GM12878 (cell line): ENCODE data around the gene DUSP18. TPM values are rescaled to one million over a fixed set of nuclear protein-coding genes. Genes with fewer than 3 reads are reported as not detected.

Source experiments
- BACH1 ChIP-seq: fragments of 450-650 bp; IDR thresholded peaks from 2 replicates; pipeline ENCODE4 v1.6.1; 2017; ENCODE audit warnings: mild to moderate bottlenecking, borderline replicate concordance
- CHD1 ChIP-seq: IDR thresholded peaks from 2 replicates; pipeline ENCODE4 v1.6.1; 2012; ENCODE audit warnings: low read depth, low read length, improper control_type of control experiment
- CREB1 ChIP-seq: IDR thresholded peaks from 2 replicates; pipeline ENCODE4 v1.6.1; 2012; ENCODE audit warnings: low read depth, mild to moderate bottlenecking, inconsistent platforms
- CREM ChIP-seq: IDR thresholded peaks from 2 replicates; pipeline ENCODE4 v1.6.1; 2014; ENCODE audit warnings: antibody characterized with exemption, low read depth
- HCFC1 ChIP-seq: fragments of 150-350 bp; IDR thresholded peaks from 2 replicates; pipeline ENCODE4 v1.6.1; 2014; ENCODE audit warnings: low read length
- IKZF1 ChIP-seq: fragments of 450-650 bp; conservative IDR thresholded peaks from 2 replicates; pipeline ENCODE4 v1.6.1; 2017; ENCODE audit warnings: antibody characterized with exemption, mild to moderate bottlenecking
- IKZF2 ChIP-seq, 2 experiments: fragments of 450-650 bp; IDR thresholded peaks; 2 replicates each; pipeline ENCODE4 v1.6.1; 2017; ENCODE audit warnings: mild to moderate bottlenecking in 2 of 2, moderate library complexity in 2 of 2
- JUNB ChIP-seq: IDR thresholded peaks from 2 replicates; pipeline ENCODE4 v1.6.1; 2016; ENCODE audit warnings: antibody characterized with exemption, mild to moderate bottlenecking
- KLF5 ChIP-seq: fragments of 450-650 bp; IDR thresholded peaks from 2 replicates; pipeline ENCODE4 v1.6.1; 2014; ENCODE audit warnings: mild to moderate bottlenecking; ENCODE audit not compliant: partially characterized antibody
- MEF2B ChIP-seq: fragments of 450-650 bp; IDR thresholded peaks from 2 replicates; pipeline ENCODE4 v1.6.1; 2018; ENCODE audit warnings: mild to moderate bottlenecking, moderate library complexity; ENCODE audit not compliant: partially characterized antibody, poor library complexity, severe bottlenecking
- NBN ChIP-seq: fragments of 450-650 bp; IDR thresholded peaks from 2 replicates; pipeline ENCODE4 v1.6.1; 2016
- RAD51 ChIP-seq: fragments of 450-650 bp; IDR thresholded peaks from 2 replicates; pipeline ENCODE4 v1.6.1; 2016; ENCODE audit warnings: moderate library complexity, mild to moderate bottlenecking, inconsistent platforms
- SMAD1 ChIP-seq: fragments of 450-650 bp; IDR thresholded peaks from 2 replicates; pipeline ENCODE4 v1.6.1; 2018; ENCODE audit warnings: mild to moderate bottlenecking, low read depth; ENCODE audit not compliant: partially characterized antibody
- ZNF274 ChIP-seq: IDR thresholded peaks from one replicate; pipeline ENCODE4 v1.8.0; 2011; ENCODE audit not compliant: insufficient read length, insufficient read depth
- polyA plus RNA-seq, 11 experiments: library from polyadenylated mRNA; depleted of rRNA in 4 of 11; unstranded in 6 of 11; stranded (reverse) in 5 of 11; fragments of >200 nt; fragmentation: Nextera tagmentation in 4 of 11; fragmentation: Illumina TruSeq in 1 of 11; extraction: Ambion mirVana in 4 of 11; extraction: Trizol in 1 of 11; gene quantifications; 1 replicate in 1 of 11; 2 replicates in 10 of 11; pipeline versions ENCODE4 v1.2.1 to v1.2.3, GENCODE V29; 2011 to 2016; ENCODE audit warnings: inconsistent platforms in 2 of 11, missing spikeins in 2 of 11, low read depth in 1 of 11
- total RNA-seq, 4 experiments: library from RNA; depleted of rRNA in 3 of 4; stranded (reverse); fragments of >200 nt in 3 of 4; fragmentation: Illumina TruSeq in 1 of 4; extraction: Trizol in 1 of 4; gene quantifications; 2 replicates each; pipeline versions ENCODE4 v1.2.1 to v1.2.3, GENCODE V29; 2013 to 2021
- TF ChIP-seq, protein P1 (sequence below): fragments of 450-650 bp; formaldehyde crosslinking; IDR thresholded peaks from 2 replicates; pipeline ENCODE4 v1.5.0; 2022; ENCODE audit warnings: mild to moderate bottlenecking, missing genetic modification characterization
- TF ChIP-seq, protein P2 (sequence below): fragments of 150-350 bp; IDR thresholded peaks from 2 replicates; pipeline ENCODE4 v1.6.1; 2016; ENCODE audit warnings: low read depth, low read length
- TF ChIP-seq, protein P3 (sequence below): fragments of 450-650 bp; conservative IDR thresholded peaks from 2 replicates; pipeline ENCODE4 v1.6.1; 2017; ENCODE audit warnings: mild to moderate bottlenecking, moderate library complexity
- TF ChIP-seq, protein P4 (sequence below): fragments of 450-650 bp; IDR thresholded peaks from 2 replicates; pipeline ENCODE4 v1.6.1; 2017; ENCODE audit warnings: low read depth, mild to moderate bottlenecking, moderate library complexity
- TF ChIP-seq, protein P5 (sequence below): fragments of 450-650 bp; IDR thresholded peaks from 2 replicates; pipeline ENCODE4 v1.6.1; 2016; ENCODE audit warnings: mild to moderate bottlenecking

The DUSP18 gene
- total and polyA plus RNA-seq, 10 of the 15 experiments (the other 5 are each of a cell fraction or from before 2014, with no cell fraction given), result 1.9 to 11.9 (median 7.7) TPM

DNA sequence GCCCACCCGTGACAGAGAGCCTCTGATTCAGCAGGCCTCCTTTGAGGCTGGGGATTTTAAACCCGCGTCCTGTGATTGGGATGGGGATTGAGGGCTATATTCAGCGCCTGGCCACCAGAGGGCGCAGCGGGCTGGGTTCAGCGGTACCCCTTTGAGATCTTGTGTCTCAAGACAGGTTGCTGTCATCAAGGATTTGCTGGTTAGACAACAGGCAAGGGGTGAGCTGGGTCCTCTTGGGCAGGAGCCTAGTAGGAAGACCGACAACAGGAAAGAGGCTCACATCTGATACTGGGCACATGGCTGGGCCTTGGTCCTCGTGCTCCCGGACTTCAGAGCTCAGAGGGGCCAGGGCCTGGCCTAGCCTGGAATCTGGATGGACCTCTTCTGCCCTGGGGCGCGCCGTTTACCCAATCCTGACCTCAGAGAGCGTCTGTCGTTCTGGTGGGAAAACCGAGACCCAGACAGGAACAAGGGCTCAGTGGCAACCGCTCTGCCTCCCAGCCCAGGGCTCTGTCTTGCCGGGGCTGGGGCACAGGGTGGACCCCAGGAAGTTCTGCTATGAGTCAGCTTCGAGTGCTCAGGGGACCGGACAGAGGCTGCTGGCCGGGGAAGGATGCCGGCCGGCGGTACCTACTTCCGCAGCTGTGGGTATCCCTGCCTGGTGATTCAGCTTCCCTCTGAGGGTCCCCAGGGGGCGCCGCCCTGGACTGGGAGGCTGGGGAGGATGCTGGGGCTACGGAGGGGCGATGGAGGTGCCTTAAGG is 33.0 kb downstream of the DUSP18 start (continued):
- TF ChIP-seq, protein P1, sequence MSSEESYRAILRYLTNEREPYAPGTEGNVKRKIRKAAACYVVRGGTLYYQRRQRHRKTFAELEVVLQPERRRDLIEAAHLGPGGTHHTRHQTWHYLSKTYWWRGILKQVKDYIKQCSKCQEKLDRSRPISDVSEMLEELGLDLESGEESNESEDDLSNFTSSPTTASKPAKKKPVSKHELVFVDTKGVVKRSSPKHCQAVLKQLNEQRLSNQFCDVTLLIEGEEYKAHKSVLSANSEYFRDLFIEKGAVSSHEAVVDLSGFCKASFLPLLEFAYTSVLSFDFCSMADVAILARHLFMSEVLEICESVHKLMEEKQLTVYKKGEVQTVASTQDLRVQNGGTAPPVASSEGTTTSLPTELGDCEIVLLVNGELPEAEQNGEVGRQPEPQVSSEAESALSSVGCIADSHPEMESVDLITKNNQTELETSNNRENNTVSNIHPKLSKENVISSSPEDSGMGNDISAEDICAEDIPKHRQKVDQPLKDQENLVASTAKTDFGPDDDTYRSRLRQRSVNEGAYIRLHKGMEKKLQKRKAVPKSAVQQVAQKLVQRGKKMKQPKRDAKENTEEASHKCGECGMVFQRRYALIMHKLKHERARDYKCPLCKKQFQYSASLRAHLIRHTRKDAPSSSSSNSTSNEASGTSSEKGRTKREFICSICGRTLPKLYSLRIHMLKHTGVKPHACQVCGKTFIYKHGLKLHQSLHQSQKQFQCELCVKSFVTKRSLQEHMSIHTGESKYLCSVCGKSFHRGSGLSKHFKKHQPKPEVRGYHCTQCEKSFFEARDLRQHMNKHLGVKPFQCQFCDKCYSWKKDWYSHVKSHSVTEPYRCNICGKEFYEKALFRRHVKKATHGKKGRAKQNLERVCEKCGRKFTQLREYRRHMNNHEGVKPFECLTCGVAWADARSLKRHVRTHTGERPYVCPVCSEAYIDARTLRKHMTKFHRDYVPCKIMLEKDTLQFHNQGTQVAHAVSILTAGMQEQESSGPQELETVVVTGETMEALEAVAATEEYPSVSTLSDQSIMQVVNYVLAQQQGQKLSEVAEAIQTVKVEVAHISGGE (CRISPR knock-in tag), result no peak
- TF ChIP-seq NBN (peak; percentile 48; the same call in 1 of the 2 replicates), MEF2B (peak; percentile 54), CREB1 (no peak; the same call in 1 of the 2 replicates), CHD1 (no peak), KLF5 (no peak), IKZF2 (IDR thresholded peaks at IDR 0.05) (peak; percentile 52; a peak in 2 of 4 replicates), IKZF1 (peak; percentile 77), CREM (0 out of 2 replicates have a peak, but pooled peaks have one; percentile 4), BACH1 (no peak), SMAD1 (no peak), HCFC1 (0 out of 2 replicates have a peak, but pooled peaks have one; percentile 25), RAD51 (no peak), JUNB (peak; percentile 50; the same call in 1 of the 2 replicates), ZNF274 (no peak)
- TF ChIP-seq, protein P2, sequence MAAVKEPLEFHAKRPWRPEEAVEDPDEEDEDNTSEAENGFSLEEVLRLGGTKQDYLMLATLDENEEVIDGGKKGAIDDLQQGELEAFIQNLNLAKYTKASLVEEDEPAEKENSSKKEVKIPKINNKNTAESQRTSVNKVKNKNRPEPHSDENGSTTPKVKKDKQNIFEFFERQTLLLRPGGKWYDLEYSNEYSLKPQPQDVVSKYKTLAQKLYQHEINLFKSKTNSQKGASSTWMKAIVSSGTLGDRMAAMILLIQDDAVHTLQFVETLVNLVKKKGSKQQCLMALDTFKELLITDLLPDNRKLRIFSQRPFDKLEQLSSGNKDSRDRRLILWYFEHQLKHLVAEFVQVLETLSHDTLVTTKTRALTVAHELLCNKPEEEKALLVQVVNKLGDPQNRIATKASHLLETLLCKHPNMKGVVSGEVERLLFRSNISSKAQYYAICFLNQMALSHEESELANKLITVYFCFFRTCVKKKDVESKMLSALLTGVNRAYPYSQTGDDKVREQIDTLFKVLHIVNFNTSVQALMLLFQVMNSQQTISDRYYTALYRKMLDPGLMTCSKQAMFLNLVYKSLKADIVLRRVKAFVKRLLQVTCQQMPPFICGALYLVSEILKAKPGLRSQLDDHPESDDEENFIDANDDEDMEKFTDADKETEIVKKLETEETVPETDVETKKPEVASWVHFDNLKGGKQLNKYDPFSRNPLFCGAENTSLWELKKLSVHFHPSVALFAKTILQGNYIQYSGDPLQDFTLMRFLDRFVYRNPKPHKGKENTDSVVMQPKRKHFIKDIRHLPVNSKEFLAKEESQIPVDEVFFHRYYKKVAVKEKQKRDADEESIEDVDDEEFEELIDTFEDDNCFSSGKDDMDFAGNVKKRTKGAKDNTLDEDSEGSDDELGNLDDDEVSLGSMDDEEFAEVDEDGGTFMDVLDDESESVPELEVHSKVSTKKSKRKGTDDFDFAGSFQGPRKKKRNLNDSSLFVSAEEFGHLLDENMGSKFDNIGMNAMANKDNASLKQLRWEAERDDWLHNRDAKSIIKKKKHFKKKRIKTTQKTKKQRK, result no peak
- TF ChIP-seq, protein P3, sequence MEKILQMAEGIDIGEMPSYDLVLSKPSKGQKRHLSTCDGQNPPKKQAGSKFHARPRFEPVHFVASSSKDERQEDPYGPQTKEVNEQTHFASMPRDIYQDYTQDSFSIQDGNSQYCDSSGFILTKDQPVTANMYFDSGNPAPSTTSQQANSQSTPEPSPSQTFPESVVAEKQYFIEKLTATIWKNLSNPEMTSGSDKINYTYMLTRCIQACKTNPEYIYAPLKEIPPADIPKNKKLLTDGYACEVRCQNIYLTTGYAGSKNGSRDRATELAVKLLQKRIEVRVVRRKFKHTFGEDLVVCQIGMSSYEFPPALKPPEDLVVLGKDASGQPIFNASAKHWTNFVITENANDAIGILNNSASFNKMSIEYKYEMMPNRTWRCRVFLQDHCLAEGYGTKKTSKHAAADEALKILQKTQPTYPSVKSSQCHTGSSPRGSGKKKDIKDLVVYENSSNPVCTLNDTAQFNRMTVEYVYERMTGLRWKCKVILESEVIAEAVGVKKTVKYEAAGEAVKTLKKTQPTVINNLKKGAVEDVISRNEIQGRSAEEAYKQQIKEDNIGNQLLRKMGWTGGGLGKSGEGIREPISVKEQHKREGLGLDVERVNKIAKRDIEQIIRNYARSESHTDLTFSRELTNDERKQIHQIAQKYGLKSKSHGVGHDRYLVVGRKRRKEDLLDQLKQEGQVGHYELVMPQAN, result no peak
- TF ChIP-seq, protein P4, sequence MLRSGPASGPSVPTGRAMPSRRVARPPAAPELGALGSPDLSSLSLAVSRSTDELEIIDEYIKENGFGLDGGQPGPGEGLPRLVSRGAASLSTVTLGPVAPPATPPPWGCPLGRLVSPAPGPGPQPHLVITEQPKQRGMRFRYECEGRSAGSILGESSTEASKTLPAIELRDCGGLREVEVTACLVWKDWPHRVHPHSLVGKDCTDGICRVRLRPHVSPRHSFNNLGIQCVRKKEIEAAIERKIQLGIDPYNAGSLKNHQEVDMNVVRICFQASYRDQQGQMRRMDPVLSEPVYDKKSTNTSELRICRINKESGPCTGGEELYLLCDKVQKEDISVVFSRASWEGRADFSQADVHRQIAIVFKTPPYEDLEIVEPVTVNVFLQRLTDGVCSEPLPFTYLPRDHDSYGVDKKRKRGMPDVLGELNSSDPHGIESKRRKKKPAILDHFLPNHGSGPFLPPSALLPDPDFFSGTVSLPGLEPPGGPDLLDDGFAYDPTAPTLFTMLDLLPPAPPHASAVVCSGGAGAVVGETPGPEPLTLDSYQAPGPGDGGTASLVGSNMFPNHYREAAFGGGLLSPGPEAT, result peak; percentile 39; the same call in 1 of the 2 replicates
- TF ChIP-seq, protein P5, sequence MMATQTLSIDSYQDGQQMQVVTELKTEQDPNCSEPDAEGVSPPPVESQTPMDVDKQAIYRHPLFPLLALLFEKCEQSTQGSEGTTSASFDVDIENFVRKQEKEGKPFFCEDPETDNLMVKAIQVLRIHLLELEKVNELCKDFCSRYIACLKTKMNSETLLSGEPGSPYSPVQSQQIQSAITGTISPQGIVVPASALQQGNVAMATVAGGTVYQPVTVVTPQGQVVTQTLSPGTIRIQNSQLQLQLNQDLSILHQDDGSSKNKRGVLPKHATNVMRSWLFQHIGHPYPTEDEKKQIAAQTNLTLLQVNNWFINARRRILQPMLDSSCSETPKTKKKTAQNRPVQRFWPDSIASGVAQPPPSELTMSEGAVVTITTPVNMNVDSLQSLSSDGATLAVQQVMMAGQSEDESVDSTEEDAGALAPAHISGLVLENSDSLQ, result peak; percentile 68
